GM12891 (cell line): ENCODE data around the gene TNNT1.

Source experiments
- DNase-seq: peaks from one replicate; pipeline ENCODE4 v3.0.0; 2011; ENCODE audit warnings: low spot score; ENCODE audit not compliant: insufficient read length
- FAIRE-seq: peaks from 2 replicates; lab custom pipeline; 2011; peaks lifted over from hg19 to GRCh38; lab: Jason Lieb, UNC
- PAX5 ChIP-seq: IDR thresholded peaks from 2 replicates; pipeline ENCODE4 v1.6.1; 2011; ENCODE audit warnings: low read length, moderate library complexity, mild to moderate bottlenecking; ENCODE audit not compliant: insufficient read depth, severe bottlenecking
- POLR2A ChIP-seq: IDR thresholded peaks from 2 replicates; pipeline ENCODE4 v1.6.1; 2011; ENCODE audit warnings: low read depth, low read length, control low read depth
- POLR2AphosphoS5 ChIP-seq: IDR thresholded peaks from 2 replicates; pipeline ENCODE4 v1.6.1; 2011; ENCODE audit warnings: low read depth, low read length, control low read depth
- POU2F2 ChIP-seq: IDR thresholded peaks from 2 replicates; pipeline ENCODE4 v1.6.1; 2011; ENCODE audit warnings: low read depth, mild to moderate bottlenecking, control low read depth, low read length, moderate library complexity
- SPI1 ChIP-seq: IDR thresholded peaks from 2 replicates; pipeline ENCODE4 v1.6.1; 2011; ENCODE audit warnings: low read depth, low read length, control low read depth
- TAF1 ChIP-seq: IDR thresholded peaks from 2 replicates; pipeline ENCODE4 v1.6.1; 2011; ENCODE audit warnings: low read depth, low read length, control low read depth

TNNT1 gene

DNA sequence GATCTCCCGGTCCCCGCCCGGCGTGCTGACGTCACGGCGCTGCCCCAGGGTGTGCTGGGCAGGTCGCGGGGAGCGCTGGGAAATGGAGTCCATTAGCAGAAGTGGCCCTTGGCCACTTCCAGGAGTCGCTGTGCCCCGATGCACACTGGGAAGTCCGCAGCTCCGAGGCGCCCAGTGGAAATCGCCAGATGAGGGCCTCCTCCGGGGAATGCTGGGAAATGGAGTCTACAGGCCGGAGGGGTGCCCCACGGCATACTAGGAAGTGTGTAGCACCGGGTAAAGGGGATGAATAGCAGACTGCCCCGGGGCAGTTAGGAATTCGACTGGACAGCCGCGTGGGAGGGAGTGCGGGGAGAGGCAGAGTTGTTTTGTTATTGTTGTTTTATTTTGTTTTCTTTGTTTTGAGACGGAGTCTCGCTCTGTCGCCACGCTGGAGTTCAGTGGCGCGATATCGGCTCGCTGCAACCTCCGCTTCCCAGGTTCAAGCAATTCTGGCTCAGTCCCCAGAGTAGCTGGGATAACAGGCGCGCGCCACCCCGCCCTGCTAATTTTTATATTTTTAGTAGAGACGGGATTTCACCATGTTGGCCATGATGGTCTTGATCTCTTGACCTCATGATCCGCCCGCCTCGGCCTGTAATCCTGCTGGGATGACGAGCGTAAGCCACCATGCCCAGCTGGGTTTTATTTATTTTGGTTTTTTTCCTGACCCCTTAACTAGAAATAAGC lies 31.2 kb downstream of the TNNT1 start:
- TF ChIP-seq SPI1 (peak; percentile 45), POLR2A (0 out of 2 replicates have a peak, but pooled peaks have one; percentile 45), PAX5 (no peak), POU2F2 (no peak), TAF1 (0 out of 2 replicates have a peak, but pooled peaks have one; percentile 28), POLR2AphosphoS5 (no peak)
- DNase-seq (peak; percentile 99), FAIRE-seq (peak; percentile 98)

DNA sequence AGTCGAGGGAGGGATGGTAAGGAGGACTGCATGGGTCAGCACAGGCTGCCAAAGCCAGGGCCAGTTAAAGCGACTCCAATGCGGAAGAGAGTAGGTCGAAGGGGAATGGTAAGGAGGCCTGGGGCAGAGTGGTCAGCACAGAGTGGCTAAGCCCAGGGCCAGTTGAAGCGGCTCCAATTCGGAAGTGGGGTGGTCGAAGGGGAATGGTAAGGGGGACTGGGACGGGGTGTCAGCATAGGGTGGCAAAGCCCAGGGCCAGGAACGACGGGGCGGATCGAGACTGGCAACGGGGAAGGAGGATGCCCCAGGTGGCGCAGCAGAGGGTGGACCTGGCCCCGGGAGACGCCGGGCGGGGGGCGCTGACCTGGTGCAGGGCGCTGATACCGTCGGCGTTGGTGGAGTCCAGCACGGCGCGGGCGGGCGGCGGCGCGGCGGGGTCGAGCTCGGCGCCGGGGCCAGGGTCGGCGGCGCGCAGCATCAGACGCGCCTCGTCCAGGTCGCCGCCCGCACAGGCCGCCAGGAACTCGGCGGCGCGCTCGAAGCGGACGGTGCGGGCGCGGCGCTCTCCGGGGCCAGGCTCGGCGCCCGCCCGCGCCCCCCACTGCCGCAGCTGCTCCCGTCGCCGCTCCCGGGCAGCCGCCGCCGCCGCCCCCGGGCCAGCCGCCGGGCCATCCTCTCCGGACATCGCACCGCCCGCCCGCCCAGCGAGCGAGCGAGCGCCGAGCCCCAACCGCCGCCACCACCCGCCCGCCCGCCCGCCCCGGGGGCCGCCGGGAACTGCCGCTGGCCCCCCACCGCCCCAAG lies 31.9 kb downstream of the TNNT1 start, which contains the start of gene PPP1R12C:
Gene PPP1R12C, minus strand, starts transcription at position 779 of the 804 bp plus-strand sequence. Its CDS starts 94 bp downstream, at position 685.
- FAIRE-seq, result no peak
- TF ChIP-seq POLR2AphosphoS5 (no peak), TAF1 (no peak), SPI1 (no peak), PAX5 (no peak), POLR2A (no peak), POU2F2 (no peak)
- DNase-seq, result no peak

DNA sequence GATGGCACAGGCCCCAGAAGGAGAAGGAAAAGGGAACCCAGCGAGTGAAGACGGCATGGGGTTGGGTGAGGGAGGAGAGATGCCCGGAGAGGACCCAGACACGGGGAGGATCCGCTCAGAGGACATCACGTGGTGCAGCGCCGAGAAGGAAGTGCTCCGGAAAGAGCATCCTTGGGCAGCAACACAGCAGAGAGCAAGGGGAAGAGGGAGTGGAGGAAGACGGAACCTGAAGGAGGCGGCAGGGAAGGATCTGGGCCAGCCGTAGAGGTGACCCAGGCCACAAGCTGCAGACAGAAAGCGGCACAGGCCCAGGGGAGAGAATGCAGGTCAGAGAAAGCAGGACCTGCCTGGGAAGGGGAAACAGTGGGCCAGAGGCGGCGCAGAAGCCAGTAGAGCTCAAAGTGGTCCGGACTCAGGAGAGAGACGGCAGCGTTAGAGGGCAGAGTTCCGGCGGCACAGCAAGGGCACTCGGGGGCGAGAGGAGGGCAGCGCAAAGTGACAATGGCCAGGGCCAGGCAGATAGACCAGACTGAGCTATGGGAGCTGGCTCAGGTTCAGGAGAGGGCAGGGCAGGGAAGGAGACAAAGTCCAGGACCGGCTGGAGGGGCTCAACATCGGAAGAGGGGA lies 32.7 kb downstream of the TNNT1 start:
- DNase-seq (peak; percentile 63), FAIRE-seq (peak; percentile 89)
- TF ChIP-seq SPI1 (peak; percentile 77), POU2F2 (no peak)

DNA sequence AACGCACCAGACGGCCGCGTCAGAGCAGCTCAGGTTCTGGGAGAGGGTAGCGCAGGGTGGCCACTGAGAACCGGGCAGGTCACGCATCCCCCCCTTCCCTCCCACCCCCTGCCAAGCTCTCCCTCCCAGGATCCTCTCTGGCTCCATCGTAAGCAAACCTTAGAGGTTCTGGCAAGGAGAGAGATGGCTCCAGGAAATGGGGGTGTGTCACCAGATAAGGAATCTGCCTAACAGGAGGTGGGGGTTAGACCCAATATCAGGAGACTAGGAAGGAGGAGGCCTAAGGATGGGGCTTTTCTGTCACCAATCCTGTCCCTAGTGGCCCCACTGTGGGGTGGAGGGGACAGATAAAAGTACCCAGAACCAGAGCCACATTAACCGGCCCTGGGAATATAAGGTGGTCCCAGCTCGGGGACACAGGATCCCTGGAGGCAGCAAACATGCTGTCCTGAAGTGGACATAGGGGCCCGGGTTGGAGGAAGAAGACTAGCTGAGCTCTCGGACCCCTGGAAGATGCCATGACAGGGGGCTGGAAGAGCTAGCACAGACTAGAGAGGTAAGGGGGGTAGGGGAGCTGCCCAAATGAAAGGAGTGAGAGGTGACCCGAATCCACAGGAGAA lies 33.5 kb downstream of the TNNT1 start:
- FAIRE-seq (no peak), DNase-seq (no peak)
- no peak for TF ChIP-seq TAF1
- no peak for TF ChIP-seq POLR2AphosphoS5
- TF ChIP-seq POLR2A, result no peak
- no peak for TF ChIP-seq POU2F2
- no peak for TF ChIP-seq SPI1
- no peak for TF ChIP-seq PAX5

DNA sequence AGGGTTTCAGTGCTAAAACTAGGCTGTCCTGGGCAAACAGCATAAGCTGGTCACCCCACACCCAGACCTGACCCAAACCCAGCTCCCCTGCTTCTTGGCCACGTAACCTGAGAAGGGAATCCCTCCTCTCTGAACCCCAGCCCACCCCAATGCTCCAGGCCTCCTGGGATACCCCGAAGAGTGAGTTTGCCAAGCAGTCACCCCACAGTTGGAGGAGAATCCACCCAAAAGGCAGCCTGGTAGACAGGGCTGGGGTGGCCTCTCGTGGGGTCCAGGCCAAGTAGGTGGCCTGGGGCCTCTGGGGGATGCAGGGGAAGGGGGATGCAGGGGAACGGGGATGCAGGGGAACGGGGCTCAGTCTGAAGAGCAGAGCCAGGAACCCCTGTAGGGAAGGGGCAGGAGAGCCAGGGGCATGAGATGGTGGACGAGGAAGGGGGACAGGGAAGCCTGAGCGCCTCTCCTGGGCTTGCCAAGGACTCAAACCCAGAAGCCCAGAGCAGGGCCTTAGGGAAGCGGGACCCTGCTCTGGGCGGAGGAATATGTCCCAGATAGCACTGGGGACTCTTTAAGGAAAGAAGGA lies 34.4 kb downstream of the TNNT1 start:
- no peak for TF ChIP-seq SPI1
- TF ChIP-seq POLR2AphosphoS5, result no peak
- no peak for TF ChIP-seq TAF1
- TF ChIP-seq PAX5, result no peak
- TF ChIP-seq POU2F2, result no peak
- TF ChIP-seq POLR2A, result no peak
- FAIRE-seq, result no peak
- DNase-seq, result no peak

DNA sequence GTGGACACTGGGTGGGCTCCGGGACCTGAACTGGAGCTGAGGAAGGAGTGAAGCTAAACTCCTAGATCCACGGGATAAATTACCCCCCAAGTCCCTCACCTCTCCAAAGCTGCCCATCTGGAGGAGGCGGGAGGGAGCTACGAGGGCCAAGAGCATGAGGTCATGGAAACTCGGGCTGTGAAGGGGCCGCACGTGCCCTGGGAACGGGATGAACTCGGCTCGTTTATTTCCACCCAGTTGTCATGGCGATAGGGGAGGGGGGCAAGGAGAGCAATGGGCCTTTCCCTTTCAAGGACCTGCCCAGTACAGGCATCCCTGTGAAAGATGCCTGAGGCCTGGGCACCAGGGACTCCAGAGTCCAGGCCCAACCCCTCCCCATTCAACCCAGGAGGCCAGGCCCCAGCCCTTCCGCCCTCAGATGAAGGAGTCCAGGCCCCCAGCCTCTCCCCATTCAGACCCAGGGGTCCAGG lies 35.4 kb downstream of the TNNT1 start:
- no peak for DNase-seq
- TF ChIP-seq POLR2AphosphoS5 (no peak), PAX5 (no peak), POLR2A (no peak), TAF1 (no peak), SPI1 (no peak), POU2F2 (no peak)
- no peak for FAIRE-seq

DNA sequence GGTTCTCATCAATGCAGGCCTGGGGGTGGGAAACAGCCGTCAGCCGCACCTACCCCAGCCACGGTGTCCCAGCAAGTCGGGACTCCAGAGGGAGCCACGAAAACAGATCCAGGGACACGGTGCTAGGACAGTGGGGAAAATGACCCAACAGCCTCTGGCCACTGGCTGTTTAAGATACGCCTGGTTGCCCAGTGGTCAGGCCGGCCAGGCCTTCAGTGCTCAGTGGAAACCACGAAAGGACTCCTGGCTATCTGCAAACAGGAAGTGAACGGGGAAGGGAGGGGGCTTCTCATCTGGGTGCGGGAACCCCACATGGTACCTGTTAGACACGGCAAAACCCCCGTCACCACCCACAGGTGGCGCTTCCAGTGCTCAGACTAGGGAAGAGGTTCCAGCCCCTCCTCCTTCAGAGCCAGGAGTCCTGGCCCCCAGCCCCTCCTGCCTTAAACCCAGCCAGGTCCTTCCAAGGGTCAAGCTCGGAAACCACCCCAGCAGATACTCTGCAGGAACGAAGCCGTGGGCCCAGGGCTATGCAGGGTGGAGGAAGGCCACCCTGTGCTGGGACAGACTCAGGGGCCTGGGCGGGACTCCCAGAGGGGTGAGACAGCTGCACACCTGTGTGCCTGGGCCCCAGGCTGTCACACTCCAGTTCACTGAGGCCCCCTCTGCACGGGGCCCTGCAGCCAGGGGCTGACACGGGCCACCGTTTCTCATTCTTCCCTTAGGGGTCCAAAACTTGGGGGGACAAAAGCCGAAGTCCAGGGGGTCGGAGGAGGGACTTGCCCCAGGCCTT lies 36.0 kb downstream of the TNNT1 start:
- FAIRE-seq, result peak; percentile 38
- TF ChIP-seq PAX5, result no peak
- peak; percentile 44; the same call in 1 of the 2 replicates for TF ChIP-seq SPI1
- TF ChIP-seq POLR2AphosphoS5, result no peak
- TF ChIP-seq POU2F2, result no peak
- no peak for TF ChIP-seq POLR2A
- DNase-seq, result no peak

DNA sequence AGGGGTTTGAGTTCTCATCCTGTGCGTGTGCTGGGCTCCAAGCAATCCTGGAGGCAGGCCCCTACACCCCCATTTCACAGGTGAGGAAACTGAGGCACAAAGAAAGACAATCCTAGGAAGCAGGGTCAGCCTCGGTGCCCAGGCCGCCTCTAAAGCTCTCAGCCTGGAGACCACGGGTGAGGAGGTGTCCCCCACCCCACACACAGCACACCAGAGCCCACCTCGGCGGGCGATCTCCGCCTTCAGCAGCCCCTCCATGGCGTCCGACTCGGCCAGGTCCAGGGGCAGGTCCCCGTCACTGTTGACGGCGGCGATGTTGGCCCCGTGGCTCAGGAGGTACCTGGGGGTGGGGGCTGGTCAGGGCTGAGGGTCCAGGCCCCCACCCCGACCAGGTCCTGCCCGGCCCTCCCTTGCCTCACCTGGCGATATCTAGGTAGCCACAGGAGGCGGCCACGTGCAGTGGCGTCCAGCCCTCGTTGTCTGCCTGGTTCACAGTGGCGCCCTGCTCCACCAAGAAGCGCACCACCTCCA lies 36.7 kb downstream of the TNNT1 start:
- FAIRE-seq, result no peak
- TF ChIP-seq SPI1, result no peak
- no peak for TF ChIP-seq POLR2AphosphoS5
- TF ChIP-seq PAX5, result no peak
- no peak for TF ChIP-seq POLR2A
- no peak for TF ChIP-seq POU2F2
- TF ChIP-seq TAF1, result no peak
- DNase-seq, result no peak
